ENCODE measurements around the gene RNF141. TPM values are rescaled to one million over a fixed set of nuclear protein-coding genes. Genes with fewer than 3 reads are reported as not detected.

Gene RNF141
- total and polyA plus RNA-seq, 5 donors: 14.1 to 49.8 (median 40.9) TPM

DNA sequence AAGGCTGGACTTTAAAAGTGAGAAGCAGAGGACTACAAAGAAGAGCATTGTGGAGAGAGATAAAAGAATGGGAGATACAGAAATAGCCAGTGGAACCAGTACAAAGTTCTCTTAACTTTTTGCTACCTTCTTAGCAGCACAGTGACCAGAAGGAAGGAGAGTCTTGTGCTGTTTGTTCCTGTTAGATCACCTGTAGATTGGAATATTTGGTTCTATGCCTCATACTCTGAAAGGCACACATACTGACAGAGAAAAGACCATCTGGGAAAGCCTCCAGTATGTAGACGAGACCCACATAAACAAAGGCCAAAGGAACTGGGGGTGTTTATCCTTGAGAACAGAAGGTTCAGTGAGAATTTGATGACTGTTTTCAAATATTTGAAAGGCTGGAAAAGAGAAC lies 18.7 kb downstream of the RNF141 start:
- no peak overlapping the region for H3K27ac ChIP-seq (ENCODE audit: low read length)
- intact Hi-C loops (cut with DNase I): no loop called here
- 58% methylated on average over 1 of the region's 1 CpG for WGBS

DNA sequence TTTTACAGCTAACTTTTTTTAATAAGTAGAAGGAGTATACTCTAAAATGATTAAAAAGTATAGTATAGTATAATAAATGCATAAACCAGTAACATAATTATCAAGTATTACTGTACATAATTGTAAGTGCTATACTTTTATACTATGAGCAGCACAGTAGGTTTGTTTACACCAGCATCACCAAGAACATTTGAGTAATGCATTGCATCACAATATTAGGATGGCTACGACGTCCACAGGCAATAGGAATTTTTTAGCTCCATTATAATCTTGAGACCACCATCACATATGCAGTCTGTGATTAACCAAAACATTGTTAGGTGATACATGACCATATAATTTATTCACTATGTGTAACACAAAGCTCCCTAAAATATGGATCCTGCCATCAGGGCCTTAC lies 20.4 kb downstream of the RNF141 start:
- no peak overlapping the region for H3K27ac ChIP-seq (ENCODE audit: low read length)
- intact Hi-C loops (cut with DNase I): no loop called here
- no peak overlapping the region for H3K4me3 ChIP-seq (ENCODE audit: low read length)
- ATAC-seq (no peak), DNase-seq (no peak)
- no peaks in the 10 kb centered on the region for H3K27me3 ChIP-seq (ENCODE audit: control insufficient read depth, insufficient read depth)
- no peaks in the 10 kb centered on the region for H3K9me3 ChIP-seq (ENCODE audit: control insufficient read depth, low read length)
- H3K4me1 ChIP-seq (ENCODE audit: control insufficient read depth, insufficient read depth, low read length): no peaks in the 10 kb centered on the region
- 88% methylated on average over 2 of the region's 2 CpGs for WGBS

More for the DNA sequence above, 18.7 kb downstream of the RNF141 start:
- DNase-seq (no peak), ATAC-seq (no peak)
- Histone ChIP-seq H3K4me1 (ENCODE audit: control insufficient read depth, insufficient read depth, low read length) (no peaks in the 10 kb centered on the region), H3K27me3 (ENCODE audit: control insufficient read depth, insufficient read depth) (no peaks in the 10 kb centered on the region), H3K4me3 (ENCODE audit: low read length) (no peak overlapping the region), H3K9me3 (ENCODE audit: control insufficient read depth, low read length) (no peaks in the 10 kb centered on the region)

DNA sequence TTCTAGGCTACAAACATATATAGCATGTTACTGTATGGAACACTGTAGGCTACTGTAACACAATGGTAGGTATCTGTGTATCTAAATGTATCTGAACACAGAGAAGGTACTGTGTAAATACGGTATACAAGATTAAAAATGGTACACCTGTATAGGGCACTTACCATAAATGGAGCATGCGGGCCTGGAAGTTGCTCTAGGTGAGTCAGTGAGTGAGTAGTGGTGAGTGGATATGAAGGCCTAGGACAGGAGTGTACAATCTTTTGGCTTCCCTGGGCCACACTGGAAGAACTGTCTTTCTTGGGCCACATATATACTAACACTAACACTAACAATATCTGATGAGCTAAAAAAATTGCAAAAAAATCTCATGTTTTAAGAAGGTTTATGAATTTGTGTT lies 21.4 kb downstream of the RNF141 start:
- no peak for ATAC-seq
- no peak overlapping the region for H3K27ac ChIP-seq (ENCODE audit: low read length)
- H3K4me3 ChIP-seq (ENCODE audit: low read length): no peak overlapping the region
- no peaks in the 10 kb centered on the region for H3K27me3 ChIP-seq (ENCODE audit: control insufficient read depth, insufficient read depth)
- 96% methylated on average over 2 of the region's 2 CpGs for whole genome bisulfite sequencing
- intact Hi-C loops (cut with DNase I): loop anchor here in 2 of 4 donors (10.0 kb wide), 1 partner anchor 215 kb away; no protein-coding TSS in a partner anchor
- no peaks in the 10 kb centered on the region for H3K4me1 ChIP-seq (ENCODE audit: control insufficient read depth, insufficient read depth, low read length)
- no peaks in the 10 kb centered on the region for H3K9me3 ChIP-seq (ENCODE audit: control insufficient read depth, low read length)
- no peak for DNase-seq

DNA sequence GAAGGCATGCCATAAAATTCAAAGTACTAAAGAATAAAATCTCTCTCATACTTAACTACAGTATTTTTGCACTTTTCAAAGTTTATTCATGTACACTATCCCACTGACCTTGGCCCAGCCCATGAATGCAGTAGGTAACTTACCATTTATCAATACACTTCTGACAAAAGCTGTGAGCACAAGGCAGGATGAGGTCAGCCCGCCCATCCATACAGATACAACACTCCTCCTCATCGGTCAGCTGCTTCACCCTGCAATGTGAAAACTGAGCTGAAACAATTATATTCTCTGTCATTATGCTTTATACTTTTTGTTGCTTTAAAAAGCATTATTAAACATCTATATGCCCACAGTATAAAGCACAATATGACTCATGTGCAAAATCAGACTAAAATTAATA lies 22.1 kb downstream of the RNF141 start:
- intact Hi-C loops (cut with DNase I): loop anchor here in 2 of 4 donors (10.0 kb wide), 1 partner anchor 216 kb away; no protein-coding TSS in a partner anchor
- no peak for DNase-seq
- WGBS: 88% methylated on average over 2 of the region's 2 CpGs
- no peak overlapping the region for H3K4me3 ChIP-seq (ENCODE audit: low read length)
- no peaks in the 10 kb centered on the region for H3K27me3 ChIP-seq (ENCODE audit: control insufficient read depth, insufficient read depth)
- H3K4me1 ChIP-seq (ENCODE audit: control insufficient read depth, insufficient read depth, low read length): no peaks in the 10 kb centered on the region
- no peaks in the 10 kb centered on the region for H3K9me3 ChIP-seq (ENCODE audit: control insufficient read depth, low read length)
- H3K27ac ChIP-seq (ENCODE audit: low read length): no peak overlapping the region
- no peak for ATAC-seq

DNA sequence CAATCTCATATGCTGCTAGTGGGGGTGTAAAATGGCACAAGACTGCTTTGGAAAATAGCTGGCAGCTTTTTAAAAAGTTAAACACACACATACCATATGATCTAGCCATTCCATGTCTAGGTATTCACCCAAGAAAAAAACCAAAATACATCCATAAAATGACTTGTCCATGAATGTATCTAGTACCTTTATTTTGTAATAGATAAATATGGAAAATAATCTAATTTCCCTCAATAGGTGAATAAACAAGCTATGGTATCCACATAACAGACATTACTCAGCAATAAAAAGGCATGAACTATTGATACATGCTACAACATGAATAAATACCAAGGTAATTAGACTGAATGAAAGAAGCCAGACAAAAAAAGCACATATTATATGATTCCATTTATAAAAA lies 22.9 kb downstream of the RNF141 start:
- Histone ChIP-seq H3K4me3 (ENCODE audit: low read length) (no peak overlapping the region), H3K27ac (ENCODE audit: low read length) (no peak overlapping the region), H3K27me3 (ENCODE audit: control insufficient read depth, insufficient read depth) (no peaks in the 10 kb centered on the region), H3K4me1 (ENCODE audit: control insufficient read depth, insufficient read depth, low read length) (no peaks in the 10 kb centered on the region), H3K9me3 (ENCODE audit: control insufficient read depth, low read length) (no peaks in the 10 kb centered on the region)
- no peak for ATAC-seq
- intact Hi-C loops (cut with DNase I): loop anchor here in 2 of 4 donors (10.0 kb wide), 1 partner anchor 217 kb away; no protein-coding TSS in a partner anchor
- no peak for DNase-seq

DNA sequence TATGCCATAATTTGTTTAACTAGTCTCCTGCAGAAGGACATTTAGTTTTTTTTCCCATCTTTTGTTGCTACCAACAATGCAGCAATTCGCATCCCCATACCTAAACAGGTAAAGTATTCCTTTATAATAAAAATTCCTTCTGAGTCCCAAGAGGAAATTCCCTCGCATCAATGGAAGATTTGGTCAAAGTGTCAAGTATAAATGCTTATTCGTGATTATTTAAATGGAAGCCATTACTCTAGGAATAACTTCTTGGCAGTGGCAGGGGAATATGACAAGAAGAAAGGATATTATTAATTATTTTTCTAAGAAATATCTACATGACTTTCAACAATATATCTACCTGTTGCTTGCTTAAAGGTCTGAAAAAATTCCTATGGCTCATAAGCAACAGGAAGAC lies 25.6 kb downstream of the RNF141 start:
- no peak for ATAC-seq
- 93% methylated on average over 3 of the region's 3 CpGs for WGBS
- no peak for DNase-seq
- intact Hi-C loops (cut with DNase I): loop anchor here in 2 of 4 donors (10.0 kb wide), 1 partner anchor 219 kb away; no protein-coding TSS in a partner anchor
- Histone ChIP-seq H3K27ac (ENCODE audit: low read length) (no peak overlapping the region), H3K9me3 (ENCODE audit: control insufficient read depth, low read length) (no peaks in the 10 kb centered on the region), H3K4me3 (ENCODE audit: low read length) (no peak overlapping the region), H3K27me3 (ENCODE audit: control insufficient read depth, insufficient read depth) (no peaks in the 10 kb centered on the region), H3K4me1 (ENCODE audit: control insufficient read depth, insufficient read depth, low read length) (no peaks in the 10 kb centered on the region)

DNA sequence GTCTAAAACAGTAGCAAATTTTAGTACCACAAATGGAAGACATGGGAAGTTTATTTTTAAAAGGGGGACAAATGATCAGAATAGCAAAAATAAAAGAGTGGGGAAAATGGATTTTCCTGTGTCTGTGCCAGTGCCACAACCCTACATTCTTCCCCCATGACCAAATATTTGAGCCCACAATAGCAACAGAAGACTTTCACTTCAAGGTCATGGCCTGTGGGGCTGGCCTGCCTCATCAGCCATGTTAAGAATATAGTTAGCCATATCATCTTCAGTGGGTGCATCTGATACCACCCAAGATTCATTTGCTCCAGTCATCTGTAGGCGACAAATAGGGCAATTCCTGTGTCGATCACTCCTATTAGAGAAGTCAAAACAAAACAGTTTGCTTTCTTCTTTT lies 26.3 kb downstream of the RNF141 start:
- Histone ChIP-seq H3K27ac (ENCODE audit: low read length) (no peak overlapping the region), H3K9me3 (ENCODE audit: control insufficient read depth, low read length) (no peaks in the 10 kb centered on the region), H3K27me3 (ENCODE audit: control insufficient read depth, insufficient read depth) (no peaks in the 10 kb centered on the region), H3K4me1 (ENCODE audit: control insufficient read depth, insufficient read depth, low read length) (no peaks in the 10 kb centered on the region), H3K4me3 (ENCODE audit: low read length) (no peak overlapping the region)
- intact Hi-C loops (cut with DNase I): loop anchor here in 2 of 4 donors (10.0 kb wide), 1 partner anchor 220 kb away; no protein-coding TSS in a partner anchor
- DNase-seq (no peak), ATAC-seq (no peak)
- WGBS: 96% methylated on average over 2 of the region's 2 CpGs

DNA sequence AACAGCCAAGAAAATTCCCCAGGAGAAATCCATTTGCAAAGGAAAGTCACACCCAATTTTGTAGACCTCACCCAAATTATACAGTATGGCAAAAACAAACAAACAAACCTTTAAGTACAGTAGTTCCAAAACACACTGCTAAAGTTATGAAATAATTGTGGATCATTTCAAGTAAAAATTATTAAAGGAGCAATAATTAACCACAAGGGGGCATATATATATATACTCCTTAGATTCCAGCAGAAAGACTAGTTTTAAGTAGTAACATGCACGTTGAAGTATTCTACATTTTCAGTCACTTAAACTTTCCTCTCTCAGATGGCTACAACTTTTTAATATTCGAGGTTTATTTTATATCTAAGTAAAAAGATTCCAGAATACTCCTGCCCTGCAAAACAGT lies 26.8 kb downstream of the RNF141 start:
- no peaks in the 10 kb centered on the region for H3K4me1 ChIP-seq (ENCODE audit: control insufficient read depth, insufficient read depth, low read length)
- H3K27ac ChIP-seq (ENCODE audit: low read length): no peak overlapping the region
- DNase-seq (no peak), ATAC-seq (no peak)
- H3K27me3 ChIP-seq (ENCODE audit: control insufficient read depth, insufficient read depth): no peaks in the 10 kb centered on the region
- intact Hi-C loops (cut with DNase I): loop anchor here in 2 of 4 donors (10.0 kb wide), 1 partner anchor 221 kb away; no protein-coding TSS in a partner anchor
- 39% methylated on average over 2 of the region's 2 CpGs for WGBS
- no peaks in the 10 kb centered on the region for H3K9me3 ChIP-seq (ENCODE audit: control insufficient read depth, low read length)
- no peak overlapping the region for H3K4me3 ChIP-seq (ENCODE audit: low read length)

DNA sequence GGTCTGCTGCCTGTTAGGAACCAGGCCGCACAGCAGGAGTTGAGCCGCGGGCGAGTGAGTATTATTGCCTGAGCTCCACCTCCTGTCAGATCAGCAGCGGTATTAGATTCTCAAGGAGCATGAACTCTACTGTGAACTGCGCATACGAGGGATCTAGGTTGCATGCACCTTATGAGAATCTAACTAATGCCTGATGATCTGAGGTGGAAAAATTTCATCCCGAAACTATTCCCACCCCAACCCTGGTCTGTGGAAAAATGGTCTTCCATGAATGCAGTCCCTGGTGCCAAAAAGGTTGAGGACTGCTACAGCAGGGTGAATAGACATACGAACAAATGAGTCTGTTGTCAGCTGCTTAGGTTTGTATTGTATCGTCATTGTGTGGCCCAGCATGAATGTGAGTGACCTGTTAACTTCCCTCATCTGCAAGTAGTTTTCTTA lies 29.8 kb downstream of the RNF141 start:
- Histone ChIP-seq H3K27ac (ENCODE audit: low read length) (no peak overlapping the region), H3K9me3 (ENCODE audit: control insufficient read depth, low read length) (no peaks in the 10 kb centered on the region), H3K4me1 (ENCODE audit: control insufficient read depth, insufficient read depth, low read length) (no peaks in the 10 kb centered on the region), H3K4me3 (ENCODE audit: low read length) (no peak overlapping the region), H3K27me3 (ENCODE audit: control insufficient read depth, insufficient read depth) (no peaks in the 10 kb centered on the region)
- DNase-seq (no peak), ATAC-seq (no peak)
- 89% methylated on average over 10 of the region's 10 CpGs for WGBS
- intact Hi-C loops (cut with DNase I): loop anchor here in 2 of 4 donors (10.0 kb wide), 1 partner anchor 224 kb away; no protein-coding TSS in a partner anchor

DNA sequence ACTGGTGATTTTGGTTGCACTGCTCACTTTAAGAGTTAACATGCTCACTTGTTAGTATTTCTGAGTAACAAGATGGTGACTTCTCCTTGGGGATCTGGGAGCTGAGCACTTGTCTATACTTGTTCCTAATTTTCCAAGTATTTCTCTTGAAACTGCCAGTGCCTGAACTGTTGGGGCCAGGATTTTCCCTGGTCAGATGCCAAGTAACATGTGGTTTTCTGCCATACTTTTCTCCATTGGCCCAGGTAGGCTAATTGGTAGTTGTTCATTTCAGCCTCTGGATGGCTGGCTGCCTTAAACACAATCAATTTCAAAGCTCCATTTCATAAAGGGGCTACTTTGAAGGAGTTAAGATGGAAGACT lies 35.0 kb downstream of the RNF141 start:
- Histone ChIP-seq H3K27ac (ENCODE audit: low read length) (no peak overlapping the region), H3K27me3 (ENCODE audit: control insufficient read depth, insufficient read depth) (no peaks in the 10 kb centered on the region), H3K4me3 (ENCODE audit: low read length) (no peak overlapping the region), H3K9me3 (ENCODE audit: control insufficient read depth, low read length) (no peaks in the 10 kb centered on the region), H3K4me1 (ENCODE audit: control insufficient read depth, insufficient read depth, low read length) (no peaks in the 10 kb centered on the region)
- ATAC-seq (no peak), DNase-seq (no peak)
- intact Hi-C loops (cut with DNase I): no loop called here

DNA sequence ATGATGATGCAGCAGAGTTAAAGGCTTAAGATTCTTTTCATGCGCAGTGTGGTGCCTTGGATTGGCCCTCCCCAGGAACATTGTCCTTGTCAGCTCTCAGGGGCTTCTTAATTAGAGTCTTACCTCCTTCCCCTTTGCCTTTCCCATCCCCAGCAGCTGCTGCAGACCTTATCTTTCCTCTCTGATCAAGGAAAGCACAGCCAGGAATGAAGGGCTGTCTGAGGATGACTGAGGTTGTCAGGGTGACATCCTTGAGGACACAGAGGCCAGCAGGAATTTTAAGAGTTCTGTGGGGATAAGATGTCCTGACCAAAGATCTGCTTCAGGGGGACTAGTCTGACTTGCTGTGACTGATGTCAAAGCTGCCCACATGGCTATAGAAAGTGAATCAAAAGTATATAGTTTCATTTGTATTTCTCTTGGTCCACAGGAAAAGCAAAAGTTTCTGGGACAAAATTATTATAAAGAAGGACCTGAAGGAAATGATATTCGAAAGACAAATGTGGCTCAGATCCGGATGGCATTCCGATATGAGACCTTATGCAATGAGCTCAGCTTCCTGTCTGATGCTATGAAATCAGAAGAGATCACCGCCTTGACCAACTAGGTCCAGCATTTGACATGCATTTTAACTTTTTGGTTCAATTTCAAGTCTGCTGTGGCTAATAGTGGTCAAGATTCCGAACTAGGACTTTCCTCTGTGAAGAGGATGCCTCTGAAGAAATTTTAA lies 35.5 kb downstream of the RNF141 start:
- no peaks in the 10 kb centered on the region for H3K4me1 ChIP-seq (ENCODE audit: control insufficient read depth, insufficient read depth, low read length)
- no peak overlapping the region for H3K27ac ChIP-seq (ENCODE audit: low read length)
- intact Hi-C loops (cut with DNase I): no loop called here
- WGBS: 77% methylated on average over 6 of the region's 6 CpGs
- H3K4me3 ChIP-seq (ENCODE audit: low read length): no peak overlapping the region
- no peaks in the 10 kb centered on the region for H3K27me3 ChIP-seq (ENCODE audit: control insufficient read depth, insufficient read depth)
- no peak for DNase-seq
- no peaks in the 10 kb centered on the region for H3K9me3 ChIP-seq (ENCODE audit: control insufficient read depth, low read length)
- ATAC-seq: no peak

Measured in right cardiac atrium (tissue), 5 donors.